A549 (cell line): ENCODE measurements around the gene PAM.

Source experiments
- CHD4 ChIP-seq: fragments of 200-600 bp; sonication (generic); IDR thresholded peaks from 2 replicates; pipeline ENCODE4 v1.6.1; 2016; ENCODE audit warnings: antibody characterized with exemption, mild to moderate bottlenecking, borderline replicate concordance
- MAFK ChIP-seq: fragments of 450-650 bp; IDR thresholded peaks from 2 replicates; pipeline ENCODE4 v1.6.1; 2014; ENCODE audit not compliant: partially characterized antibody
- POLR2A ChIP-seq: IDR thresholded peaks from 2 replicates; pipeline ENCODE4 v1.6.1; 2012; ENCODE audit warnings: mild to moderate bottlenecking, low read length
- RAD21 ChIP-seq, 2 experiments: fragments of >200 bp in 1 of 2; sonication (Bioruptor Twin) in 1 of 2; formaldehyde crosslinking in 1 of 2; IDR thresholded peaks in 1 of 2; conservative IDR thresholded peaks in 1 of 2; 2 replicates in 1 of 2; 3 replicates in 1 of 2; pipeline ENCODE4 v1.6.1; 2012 to 2018; ENCODE audit warnings: inconsistent platforms in 1 of 2
- RFX5 ChIP-seq: fragments of 450-650 bp; IDR thresholded peaks from 2 replicates; pipeline ENCODE4 v1.7.1; 2014; ENCODE audit warnings: antibody characterized with exemption, mild to moderate bottlenecking, moderate library complexity
- SREBF2 ChIP-seq: fragments of 450-650 bp; IDR thresholded peaks from 2 replicates; pipeline ENCODE4 v1.6.1; 2014; ENCODE audit warnings: mild to moderate bottlenecking, moderate library complexity
- TF ChIP-seq, protein P1 (sequence below): fragments of >200 bp; sonication (Bioruptor Twin); formaldehyde crosslinking; IDR thresholded peaks from 3 replicates; pipeline ENCODE4 v1.5.1; 2016
- TF ChIP-seq, protein P2 (sequence below): fragments of 200-600 bp; sonication (generic); IDR thresholded peaks from 2 replicates; pipeline ENCODE4 v1.6.1; 2016; ENCODE audit warnings: antibody characterized with exemption, mild to moderate bottlenecking, moderate library complexity

DNA sequence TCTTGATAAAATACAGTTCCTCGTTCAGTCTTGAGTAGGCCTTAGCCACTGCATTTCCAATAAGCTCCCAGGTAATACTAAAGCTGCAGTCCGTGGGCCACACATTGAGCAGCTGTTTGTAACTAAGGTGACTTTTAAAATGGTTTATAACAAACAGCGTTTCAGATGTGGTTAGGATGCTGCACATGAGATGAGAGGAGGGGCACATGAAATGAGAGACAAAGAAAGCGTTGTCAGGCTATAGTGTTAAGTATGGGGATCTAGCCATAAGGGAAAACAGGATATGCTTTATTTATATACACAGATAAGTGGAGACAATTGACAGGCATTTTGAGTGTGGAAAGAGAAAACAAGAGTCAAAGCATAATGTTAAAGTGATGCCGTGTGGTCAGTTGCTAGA is 89.9 kb downstream of the PAM start:
- TF ChIP-seq CHD4 (no peak), RAD21 (conservative IDR thresholded peaks at IDR 0.05 in 1 of 2, IDR thresholded peaks at IDR 0.05 in 1 of 2) (no peak), POLR2A (no peak), MAFK (no peak), SREBF2 (no peak), RFX5 (no peak)
- TF ChIP-seq, protein P1, sequence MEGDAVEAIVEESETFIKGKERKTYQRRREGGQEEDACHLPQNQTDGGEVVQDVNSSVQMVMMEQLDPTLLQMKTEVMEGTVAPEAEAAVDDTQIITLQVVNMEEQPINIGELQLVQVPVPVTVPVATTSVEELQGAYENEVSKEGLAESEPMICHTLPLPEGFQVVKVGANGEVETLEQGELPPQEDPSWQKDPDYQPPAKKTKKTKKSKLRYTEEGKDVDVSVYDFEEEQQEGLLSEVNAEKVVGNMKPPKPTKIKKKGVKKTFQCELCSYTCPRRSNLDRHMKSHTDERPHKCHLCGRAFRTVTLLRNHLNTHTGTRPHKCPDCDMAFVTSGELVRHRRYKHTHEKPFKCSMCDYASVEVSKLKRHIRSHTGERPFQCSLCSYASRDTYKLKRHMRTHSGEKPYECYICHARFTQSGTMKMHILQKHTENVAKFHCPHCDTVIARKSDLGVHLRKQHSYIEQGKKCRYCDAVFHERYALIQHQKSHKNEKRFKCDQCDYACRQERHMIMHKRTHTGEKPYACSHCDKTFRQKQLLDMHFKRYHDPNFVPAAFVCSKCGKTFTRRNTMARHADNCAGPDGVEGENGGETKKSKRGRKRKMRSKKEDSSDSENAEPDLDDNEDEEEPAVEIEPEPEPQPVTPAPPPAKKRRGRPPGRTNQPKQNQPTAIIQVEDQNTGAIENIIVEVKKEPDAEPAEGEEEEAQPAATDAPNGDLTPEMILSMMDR: no peak
- TF ChIP-seq, protein P2, sequence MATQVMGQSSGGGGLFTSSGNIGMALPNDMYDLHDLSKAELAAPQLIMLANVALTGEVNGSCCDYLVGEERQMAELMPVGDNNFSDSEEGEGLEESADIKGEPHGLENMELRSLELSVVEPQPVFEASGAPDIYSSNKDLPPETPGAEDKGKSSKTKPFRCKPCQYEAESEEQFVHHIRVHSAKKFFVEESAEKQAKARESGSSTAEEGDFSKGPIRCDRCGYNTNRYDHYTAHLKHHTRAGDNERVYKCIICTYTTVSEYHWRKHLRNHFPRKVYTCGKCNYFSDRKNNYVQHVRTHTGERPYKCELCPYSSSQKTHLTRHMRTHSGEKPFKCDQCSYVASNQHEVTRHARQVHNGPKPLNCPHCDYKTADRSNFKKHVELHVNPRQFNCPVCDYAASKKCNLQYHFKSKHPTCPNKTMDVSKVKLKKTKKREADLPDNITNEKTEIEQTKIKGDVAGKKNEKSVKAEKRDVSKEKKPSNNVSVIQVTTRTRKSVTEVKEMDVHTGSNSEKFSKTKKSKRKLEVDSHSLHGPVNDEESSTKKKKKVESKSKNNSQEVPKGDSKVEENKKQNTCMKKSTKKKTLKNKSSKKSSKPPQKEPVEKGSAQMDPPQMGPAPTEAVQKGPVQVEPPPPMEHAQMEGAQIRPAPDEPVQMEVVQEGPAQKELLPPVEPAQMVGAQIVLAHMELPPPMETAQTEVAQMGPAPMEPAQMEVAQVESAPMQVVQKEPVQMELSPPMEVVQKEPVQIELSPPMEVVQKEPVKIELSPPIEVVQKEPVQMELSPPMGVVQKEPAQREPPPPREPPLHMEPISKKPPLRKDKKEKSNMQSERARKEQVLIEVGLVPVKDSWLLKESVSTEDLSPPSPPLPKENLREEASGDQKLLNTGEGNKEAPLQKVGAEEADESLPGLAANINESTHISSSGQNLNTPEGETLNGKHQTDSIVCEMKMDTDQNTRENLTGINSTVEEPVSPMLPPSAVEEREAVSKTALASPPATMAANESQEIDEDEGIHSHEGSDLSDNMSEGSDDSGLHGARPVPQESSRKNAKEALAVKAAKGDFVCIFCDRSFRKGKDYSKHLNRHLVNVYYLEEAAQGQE: no peak
